ENCODE results near the gene PKNOX2.

Gene PKNOX2

GRCh38 chr11:125154378-125155099 lies 10.0 kb upstream of the PKNOX2 start:
- FAIRE-seq (no peak), DNase-seq (ENCODE audit: extremely low spot score, insufficient read length, low read depth) (no peak)

GRCh38 chr11:125155100-125155444 lies 9.5 kb upstream of the PKNOX2 start:
- no peak for FAIRE-seq
- DNase-seq (ENCODE audit: extremely low spot score, insufficient read length, low read depth): no peak

GRCh38 chr11:125155767-125156166 lies 8.8 kb upstream of the PKNOX2 start:
- no peak for FAIRE-seq
- DNase-seq (ENCODE audit: extremely low spot score, insufficient read length, low read depth): no peak

- FAIRE-seq: no peak
- DNase-seq (ENCODE audit: extremely low spot score, insufficient read length, low read depth): no peak
Measured at GRCh38 chr11:125156346-125157117, 8.0 kb upstream of the PKNOX2 start.

GRCh38 chr11:125157118-125157733 lies 7.3 kb upstream of the PKNOX2 start:
- DNase-seq (ENCODE audit: extremely low spot score, insufficient read length, low read depth) (no peak), FAIRE-seq (no peak)

- DNase-seq (ENCODE audit: extremely low spot score, insufficient read length, low read depth) (no peak), FAIRE-seq (no peak)
Measured at GRCh38 chr11:125157953-125158680, 6.4 kb upstream of the PKNOX2 start.

- DNase-seq (ENCODE audit: extremely low spot score, insufficient read length, low read depth): no peak
- FAIRE-seq: no peak
Measured at GRCh38 chr11:125162743-125163142, 1.8 kb upstream of the PKNOX2 start.

- FAIRE-seq (no peak), DNase-seq (ENCODE audit: extremely low spot score, insufficient read length, low read depth) (no peak)
Measured at GRCh38 chr11:125163431-125164063, 1.0 kb upstream of the PKNOX2 start.

- no peak for DNase-seq (ENCODE audit: extremely low spot score, insufficient read length, low read depth)
- no peak for FAIRE-seq
Measured at GRCh38 chr11:125164091-125164421, 495 bp upstream of the PKNOX2 start.

GRCh38 chr11:125165111-125165842 lies 726 bp downstream of the PKNOX2 start:
- FAIRE-seq (no peak), DNase-seq (ENCODE audit: extremely low spot score, insufficient read length, low read depth) (no peak)

- no peak for FAIRE-seq
- no peak for DNase-seq (ENCODE audit: extremely low spot score, insufficient read length, low read depth)
Measured at GRCh38 chr11:125165843-125166763, 1.6 kb downstream of the PKNOX2 start.

- no peak for DNase-seq (ENCODE audit: extremely low spot score, insufficient read length, low read depth)
- no peak for FAIRE-seq
Measured at GRCh38 chr11:125166764-125167291, 2.3 kb downstream of the PKNOX2 start.

- DNase-seq (ENCODE audit: extremely low spot score, insufficient read length, low read depth) (no peak), FAIRE-seq (no peak)
Measured at GRCh38 chr11:125167292-125167953, 2.9 kb downstream of the PKNOX2 start.

GRCh38 chr11:125167954-125168835 lies 3.6 kb downstream of the PKNOX2 start:
- FAIRE-seq: no peak
- DNase-seq (ENCODE audit: extremely low spot score, insufficient read length, low read depth): no peak

- DNase-seq (ENCODE audit: extremely low spot score, insufficient read length, low read depth) (no peak), FAIRE-seq (no peak)
Measured at GRCh38 chr11:125168918-125169456, 4.4 kb downstream of the PKNOX2 start.

- no peak for DNase-seq (ENCODE audit: extremely low spot score, insufficient read length, low read depth)
- FAIRE-seq: no peak
Measured at GRCh38 chr11:125170001-125170509, 5.5 kb downstream of the PKNOX2 start.
